Measurements from ENCODE around the gene MGAT4A.

MGAT4A gene

DNA sequence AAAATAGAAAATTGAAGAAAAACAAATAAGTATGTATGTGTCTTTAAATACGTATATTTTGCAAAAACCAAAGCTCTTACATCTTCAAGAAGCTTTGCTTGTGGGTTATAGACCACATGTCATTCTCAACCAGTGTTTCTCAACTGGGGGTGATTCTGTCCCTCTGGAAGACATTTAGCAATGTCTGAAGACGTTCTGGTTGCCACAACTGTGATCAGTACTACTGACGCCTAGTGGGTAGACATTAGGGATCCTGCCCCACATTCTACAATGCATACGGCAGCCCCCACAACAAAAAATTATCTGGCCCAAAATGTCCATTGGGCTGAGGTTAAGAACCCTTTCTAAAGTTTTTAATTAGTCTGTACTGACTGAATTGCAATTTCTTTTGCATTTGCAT, 74.1 kb downstream of the MGAT4A start:
- H3K9me3 ChIP-seq (ENCODE audit: severe bottlenecking), result no peaks in the 10 kb centered on the region
- no peak for DNase-seq
- H3K27me3 ChIP-seq (ENCODE audit: insufficient read depth, low read depth, severe bottlenecking), result no peaks in the 10 kb centered on the region
- TF ChIP-seq, protein P1, sequence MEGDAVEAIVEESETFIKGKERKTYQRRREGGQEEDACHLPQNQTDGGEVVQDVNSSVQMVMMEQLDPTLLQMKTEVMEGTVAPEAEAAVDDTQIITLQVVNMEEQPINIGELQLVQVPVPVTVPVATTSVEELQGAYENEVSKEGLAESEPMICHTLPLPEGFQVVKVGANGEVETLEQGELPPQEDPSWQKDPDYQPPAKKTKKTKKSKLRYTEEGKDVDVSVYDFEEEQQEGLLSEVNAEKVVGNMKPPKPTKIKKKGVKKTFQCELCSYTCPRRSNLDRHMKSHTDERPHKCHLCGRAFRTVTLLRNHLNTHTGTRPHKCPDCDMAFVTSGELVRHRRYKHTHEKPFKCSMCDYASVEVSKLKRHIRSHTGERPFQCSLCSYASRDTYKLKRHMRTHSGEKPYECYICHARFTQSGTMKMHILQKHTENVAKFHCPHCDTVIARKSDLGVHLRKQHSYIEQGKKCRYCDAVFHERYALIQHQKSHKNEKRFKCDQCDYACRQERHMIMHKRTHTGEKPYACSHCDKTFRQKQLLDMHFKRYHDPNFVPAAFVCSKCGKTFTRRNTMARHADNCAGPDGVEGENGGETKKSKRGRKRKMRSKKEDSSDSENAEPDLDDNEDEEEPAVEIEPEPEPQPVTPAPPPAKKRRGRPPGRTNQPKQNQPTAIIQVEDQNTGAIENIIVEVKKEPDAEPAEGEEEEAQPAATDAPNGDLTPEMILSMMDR (IDR thresholded peaks at IDR 0.05; ENCODE audit: low read depth, low read length), result no peak
- H3K4me3 ChIP-seq (ENCODE audit: low read depth, low read length), result no peak overlapping the region
- H3K36me3 ChIP-seq, result no peaks in the 10 kb centered on the region
- no peak overlapping the region for H3K27ac ChIP-seq

DNA sequence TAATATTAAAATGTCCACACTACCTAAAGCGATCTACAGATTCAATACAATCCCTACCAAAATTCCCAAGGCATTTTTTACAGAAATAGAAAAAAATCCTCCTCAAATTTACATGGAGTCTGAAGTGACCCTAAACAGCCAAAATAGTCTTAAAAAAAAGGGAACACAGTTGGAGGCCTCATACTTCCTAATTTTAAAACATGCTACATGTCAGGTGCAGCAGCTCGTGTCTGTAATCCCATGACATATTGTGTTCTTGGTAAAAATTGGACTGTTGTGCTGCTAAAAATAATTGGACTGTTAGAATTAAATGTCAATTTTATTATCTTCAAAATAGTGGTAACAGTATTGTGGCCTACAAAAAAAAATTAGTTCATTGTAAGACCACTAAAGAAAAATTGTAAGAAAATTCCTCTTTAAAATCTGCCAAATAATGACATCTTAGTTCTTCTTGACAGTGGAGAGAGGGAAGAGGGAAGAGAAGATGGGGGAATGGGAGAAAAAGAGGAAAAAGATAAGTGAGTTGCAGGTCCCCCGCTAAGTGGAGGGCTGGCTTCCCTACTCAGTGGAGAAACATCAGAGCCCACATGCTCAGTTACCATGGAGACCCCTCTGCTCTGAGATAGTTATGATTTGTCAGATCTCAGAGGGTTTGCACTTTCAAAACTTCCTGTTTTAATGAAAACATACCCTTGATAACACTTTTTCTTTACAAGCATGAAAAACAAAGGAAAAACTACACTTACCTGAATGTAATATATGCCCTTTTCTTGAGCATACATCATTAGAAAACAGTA, 76.0 kb downstream of the MGAT4A start:
- Histone ChIP-seq H3K4me3 (ENCODE audit: low read depth, low read length) (no peak overlapping the region), H3K36me3 (no peaks in the 10 kb centered on the region), H3K9me3 (ENCODE audit: severe bottlenecking) (no peaks in the 10 kb centered on the region), H3K27ac (no peak overlapping the region), H3K27me3 (ENCODE audit: insufficient read depth, low read depth, severe bottlenecking) (no peaks in the 10 kb centered on the region)
- no peak for DNase-seq
- TF ChIP-seq, protein P1 (IDR thresholded peaks at IDR 0.05; ENCODE audit: low read depth, low read length), result no peak

DNA sequence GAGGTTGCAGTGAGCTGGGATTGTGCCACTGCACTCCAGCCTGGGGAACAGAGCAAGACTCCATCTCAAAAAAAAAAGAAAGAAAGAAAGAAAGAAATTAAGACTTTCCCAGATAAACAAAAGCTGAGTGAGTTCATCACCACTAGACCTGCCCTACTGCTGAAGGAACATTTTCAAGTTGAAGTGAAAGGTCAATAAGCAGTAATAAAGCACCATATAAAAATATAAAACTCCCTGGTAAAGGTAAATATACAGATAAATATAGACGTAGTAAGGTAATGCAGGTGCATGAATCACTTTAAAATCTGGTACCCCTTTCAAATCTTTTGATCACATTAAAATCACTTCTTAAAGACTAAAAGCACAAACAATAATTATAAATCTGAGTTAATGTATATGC, 79.9 kb downstream of the MGAT4A start:
- no peaks in the 10 kb centered on the region for H3K36me3 ChIP-seq
- no peak for DNase-seq
- no peak overlapping the region for H3K4me3 ChIP-seq (ENCODE audit: low read depth, low read length)
- TF ChIP-seq, protein P1 (IDR thresholded peaks at IDR 0.05; ENCODE audit: low read depth, low read length), result no peak
- no peaks in the 10 kb centered on the region for H3K9me3 ChIP-seq (ENCODE audit: severe bottlenecking)
- no peak overlapping the region for H3K27ac ChIP-seq
- no peaks in the 10 kb centered on the region for H3K27me3 ChIP-seq (ENCODE audit: insufficient read depth, low read depth, severe bottlenecking)

DNA sequence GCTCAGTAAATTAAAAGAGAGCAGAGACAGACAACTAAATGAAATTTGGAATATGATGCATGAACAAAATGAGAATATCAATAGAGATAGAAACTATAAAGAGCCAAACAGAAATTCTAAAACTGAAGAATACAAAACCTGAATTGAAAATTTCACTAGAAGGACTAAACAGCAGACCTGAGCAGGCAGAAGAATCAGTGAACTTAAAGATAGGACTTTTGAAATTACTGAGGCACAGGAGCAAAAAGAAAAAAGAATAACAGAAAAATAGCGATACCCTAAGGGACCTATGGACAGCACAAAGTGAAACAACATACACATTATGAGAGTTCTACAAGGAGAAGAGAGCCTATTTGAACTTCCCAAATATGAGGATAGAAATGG, 80.9 kb downstream of the MGAT4A start:
- Histone ChIP-seq H3K36me3 (no peaks in the 10 kb centered on the region), H3K9me3 (ENCODE audit: severe bottlenecking) (no peaks in the 10 kb centered on the region), H3K27me3 (ENCODE audit: insufficient read depth, low read depth, severe bottlenecking) (no peaks in the 10 kb centered on the region), H3K4me3 (ENCODE audit: low read depth, low read length) (no peak overlapping the region), H3K27ac (no peak overlapping the region)
- TF ChIP-seq, protein P1 (IDR thresholded peaks at IDR 0.05; ENCODE audit: low read depth, low read length), result no peak
- no peak for DNase-seq

DNA sequence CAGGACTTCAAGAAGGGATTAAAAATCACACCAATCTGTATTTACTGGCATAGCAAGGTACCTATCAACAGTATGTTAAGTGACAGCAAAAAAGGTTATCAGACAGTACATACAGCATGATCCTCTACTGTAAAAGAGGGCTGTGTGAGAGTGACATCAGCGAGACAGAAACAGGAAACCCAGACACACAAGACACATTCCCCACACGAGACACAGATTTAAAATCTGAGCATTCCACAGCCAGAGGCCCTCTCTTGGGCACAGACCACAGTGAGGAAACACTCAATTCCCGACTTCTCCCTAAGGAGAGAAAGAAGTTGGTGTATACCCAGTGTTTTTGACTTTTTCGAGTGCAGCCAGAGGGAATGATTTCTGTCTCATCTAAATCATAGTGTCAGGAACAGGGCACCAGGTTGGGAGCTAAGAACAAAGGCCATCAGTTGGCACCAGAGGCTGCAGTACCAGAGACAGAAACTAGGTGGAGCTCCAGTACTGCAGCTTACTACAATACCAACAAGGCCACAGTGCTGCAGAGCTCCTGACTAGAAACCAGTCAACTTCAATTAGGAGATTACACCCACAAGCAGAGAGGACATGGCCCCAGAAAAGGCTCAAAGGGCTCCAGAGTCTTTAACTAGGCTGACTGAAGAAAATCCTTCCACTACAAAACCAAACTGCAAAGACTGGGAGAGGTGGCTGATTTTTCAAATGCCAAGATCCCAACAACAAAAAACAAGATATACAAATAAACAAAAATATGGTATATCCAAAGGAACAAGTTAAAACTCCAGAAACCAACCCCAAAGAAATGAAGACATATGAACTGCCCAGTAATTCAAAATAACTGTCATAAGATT, 81.6 kb downstream of the MGAT4A start:
- TF ChIP-seq, protein P1 (IDR thresholded peaks at IDR 0.05; ENCODE audit: low read depth, low read length), result peak; percentile 97
- peak; percentile 84 for DNase-seq
- Histone ChIP-seq H3K4me3 (ENCODE audit: low read depth, low read length) (no peak overlapping the region), H3K27me3 (ENCODE audit: insufficient read depth, low read depth, severe bottlenecking) (no peaks in the 10 kb centered on the region), H3K9me3 (ENCODE audit: severe bottlenecking) (no peaks in the 10 kb centered on the region), H3K27ac (peak overlapping the region; percentile 3; the same call in 1 of the 2 replicates), H3K36me3 (no peaks in the 10 kb centered on the region)
